MCF 10A (cell line): ENCODE results near the gene IRAK1. TPM values are rescaled to one million over a fixed set of nuclear protein-coding genes. Genes with fewer than 3 reads are reported as not detected.
A peak's percentile ranks its signal among the peaks of the same experiment; 100 is the strongest.

ENCODE experiments used
- Bru-seq: library from RNA; stranded (reverse); fragments of 400-500 nt; gene quantifications from one replicate; lab custom pipeline; 2021; lab: Mats Ljungman, UMichigan
- BruChase-seq, 2 experiments: library from RNA; stranded (reverse); fragments of 400-500 nt; gene quantifications; one replicate each; lab custom pipeline; 2021; lab: Mats Ljungman, UMichigan
- BruUV-seq: library from RNA; stranded (reverse); fragments of 400-500 nt; replicated peaks from 2 replicates; lab custom pipeline; 2021; lab: Mats Ljungman, UMichigan
- CTCF ChIA-PET: fragments of 300-600 bp; sonication (Branson Sonifier 250); formaldehyde crosslinking; extraction: SDS; loops from one replicate; lab custom pipeline; 2021; ENCODE audit warnings: antibody characterized with exemption, inconsistent platforms; lab: Yijun Ruan, JAX
- POLR2A ChIA-PET: fragments of 300-600, 350-650 bp; sonication (Branson Sonifier 250); formaldehyde crosslinking; extraction: SDS; loops from one replicate; lab custom pipeline; 2020; ENCODE audit warnings: antibody characterized with exemption, inconsistent platforms; lab: Yijun Ruan, JAX
- DNase-seq: peaks from one replicate; pipeline ENCODE4 v3.0.0-alpha.2; 2018; ENCODE audit not compliant: unreplicated experiment
- H3K27ac Mint-ChIP-seq: one replicate; pipeline ENCODE4 v1.8.0; 2022; ENCODE audit warnings: mild to moderate bottlenecking, low read depth, mixed read lengths; ENCODE audit not compliant: unreplicated experiment
- H3K27me3 Mint-ChIP-seq: one replicate; pipeline ENCODE4 v1.8.0; 2022; ENCODE audit warnings: mixed read lengths; ENCODE audit not compliant: insufficient read depth, unreplicated experiment
- H3K36me3 Mint-ChIP-seq: one replicate; pipeline ENCODE4 v1.8.0; 2022; ENCODE audit warnings: mild to moderate bottlenecking, moderate library complexity, mixed read lengths; ENCODE audit not compliant: insufficient read depth, unreplicated experiment
- H3K4me1 Mint-ChIP-seq: one replicate; pipeline ENCODE4 v1.8.0; 2022; ENCODE audit warnings: mixed read lengths; ENCODE audit not compliant: insufficient read depth, unreplicated experiment
- H3K4me3 Mint-ChIP-seq: one replicate; pipeline ENCODE4 v1.8.0; 2022; ENCODE audit warnings: mild to moderate bottlenecking, moderate library complexity, mixed read lengths; ENCODE audit not compliant: unreplicated experiment
- H3K9me3 Mint-ChIP-seq: one replicate; pipeline ENCODE4 v1.8.0; 2022; ENCODE audit warnings: mixed read lengths; ENCODE audit not compliant: unreplicated experiment
- CTCF ChIP-seq: fragments of 200-600 bp; IDR thresholded peaks from one replicate; pipeline ENCODE4 v1.8.0; 2022; ENCODE audit warnings: antibody characterized with exemption, mild to moderate bottlenecking; ENCODE audit not compliant: unreplicated experiment
- intact Hi-C: fragments of 100-400 bp; cut with micrococcal nuclease; formaldehyde crosslinking; loops from 2 replicates; pipeline ENCODE4 v1.14.1; 2022
- long read RNA-seq: library from polyadenylated mRNA; stranded (forward); transcript quantifications from one replicate; pipeline ENCODE4 v2.0.0, GENCODE V29; 2022
- total RNA-seq: library from RNA; stranded (reverse); gene quantifications from 2 replicates; pipeline ENCODE4 v1.2.3, GENCODE V29; 2022

The IRAK1 gene
- total RNA-seq (201 and 237 TPM in 2 replicates), Bru-seq, nascent RNA (percentile 84 among the genes with signal in this experiment), BruChase-seq, experiment 1, labeled RNA remaining after a 6-hour chase (percentile 95 among the genes with signal in this experiment), BruChase-seq, experiment 2, labeled RNA remaining after a 2-hour chase (percentile 90 among the genes with signal in this experiment)
- long read RNA-seq, transcript IRAK1-204 (14 exons, 2,049 nt), result minor isoform, 77 of 598 reads
- long read RNA-seq, transcript IRAK1-203 (14 exons, 3,666 nt), result major isoform, 319 of 598 reads
- long read RNA-seq, transcript IRAK1-205 (13 exons, 2,127 nt), result minor isoform, 5 of 598 reads
- long read RNA-seq, partial matches to known transcripts, result 101 of 598 reads
- long read RNA-seq, other reads (novel, unspliced or antisense), result 93 of 598 reads

DNA sequence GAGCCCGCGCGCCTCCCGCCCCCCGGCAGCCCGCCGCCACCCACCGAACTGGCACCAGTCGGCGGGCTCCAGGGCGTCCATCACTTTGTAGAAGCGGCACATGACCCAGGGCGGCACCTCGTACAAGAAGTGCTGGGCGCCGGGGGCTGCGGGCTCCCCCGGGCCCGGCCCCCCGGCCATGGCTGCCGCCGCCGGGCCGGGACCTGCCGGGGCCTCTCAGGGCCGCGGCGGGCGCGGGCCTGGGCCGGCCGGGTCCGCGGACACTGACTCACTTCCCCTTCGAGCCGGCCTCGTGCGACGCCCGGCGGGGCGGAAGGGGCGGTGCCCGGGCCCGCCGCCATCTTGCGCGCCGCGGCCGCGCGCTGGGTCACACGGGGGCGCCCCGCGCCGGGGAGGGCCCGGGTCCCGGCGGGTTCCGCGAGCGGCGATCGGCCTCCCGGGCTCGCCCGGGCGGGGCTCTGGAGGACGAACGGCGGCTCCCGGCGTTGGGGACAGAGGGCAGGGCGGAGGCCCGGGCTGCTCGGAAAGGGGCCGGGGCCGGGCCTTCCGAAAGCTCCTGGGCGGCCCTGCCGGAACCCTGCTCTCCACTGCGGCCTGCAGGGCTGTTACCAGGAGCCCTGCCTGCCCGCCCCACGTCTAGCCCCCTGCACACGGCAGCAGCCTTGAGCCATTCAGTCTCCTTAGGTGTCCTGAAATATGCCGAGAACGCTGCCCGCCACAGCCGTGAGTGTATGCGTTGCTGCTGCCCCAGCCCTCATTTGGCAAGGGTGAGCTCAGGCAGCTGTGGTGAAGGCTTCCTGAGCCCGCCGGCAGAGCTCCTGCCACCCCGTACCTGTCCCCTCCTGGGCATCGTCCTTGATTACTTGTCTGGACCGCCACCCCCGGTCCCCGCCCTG, at the start of gene IRAK1:
IRAK1 (minus strand) TSS at position 270 of the 896 bp plus-strand sequence; CDS start at position 180, 90 bp downstream.
- Mint-ChIP-seq H3K4me1 (no peaks in the 10 kb centered on the region), H3K9me3 (no peaks in the 10 kb centered on the region), H3K36me3 (peaks cover 14% of the 10 kb centered on the region), H3K27ac (peak within 1 kb of the TSS; percentile 95), H3K4me3 (peak within 1 kb of the TSS; percentile 84), H3K27me3 (peaks cover 11% of the 10 kb centered on the region)
- DNase-seq, result peak; percentile 57
- intact Hi-C loops, result no loop called here
- ChIA-PET POLR2A (interaction anchor here (0.7 to 2.3 kb wide), 10 partner anchors 8 to 478 kb away, joined by 3 to 16 read pairs (median 4); partner anchors contain the start of gene HCFC1), CTCF (interaction anchor here (0.6 to 0.7 kb wide), 4 partner anchors 36 to 107 kb away, joined by 3 to 4 read pairs (median 3); no protein-coding TSS in a partner anchor)
- BruUV-seq, result no TSS peak
- TF ChIP-seq CTCF, result no peak

- POLR2A ChIA-PET, result interaction anchor here (0.6 kb wide), 1 partner anchor 29 kb away, joined by 3 read pairs; no protein-coding TSS in a partner anchor
- H3K36me3 Mint-ChIP-seq, result no peaks in the 10 kb centered on the region
- no peak for DNase-seq
- H3K9me3 Mint-ChIP-seq, result no peaks in the 10 kb centered on the region
- TF ChIP-seq CTCF, result no peak
- CTCF ChIA-PET, result interaction anchor here (0.5 to 0.8 kb wide), 3 partner anchors 14 to 124 kb away, joined by 3 to 4 read pairs (median 3); partner anchors contain the start of gene RENBP
- peaks cover 5% of the 10 kb centered on the region for H3K4me1 Mint-ChIP-seq
- intact Hi-C loops, result no loop called here
- BruUV-seq, result no TSS peak
- no peak overlapping the region for H3K4me3 Mint-ChIP-seq
- H3K27me3 Mint-ChIP-seq, result peaks cover 21% of the 10 kb centered on the region
- H3K27ac Mint-ChIP-seq, result no peak overlapping the region
Measured at GRCh38 chrX:154068560-154068959, 48.9 kb upstream of the IRAK1 start.

GRCh38 chrX:154064637-154065435, 45.1 kb upstream of the IRAK1 start:
- ChIA-PET POLR2A (no interaction called here), CTCF (interaction anchor here (0.6 to 1.3 kb wide), 3 partner anchors 13 to 51 kb away, joined by 3 to 5 read pairs (median 3); no protein-coding TSS in a partner anchor)
- H3K4me1 Mint-ChIP-seq, result no peaks in the 10 kb centered on the region
- H3K9me3 Mint-ChIP-seq, result no peaks in the 10 kb centered on the region
- DNase-seq, result no peak
- no peak overlapping the region for H3K4me3 Mint-ChIP-seq
- intact Hi-C loops, result no loop called here
- no peak for TF ChIP-seq CTCF
- H3K27me3 Mint-ChIP-seq, result peaks cover 50% of the 10 kb centered on the region
- no peaks in the 10 kb centered on the region for H3K36me3 Mint-ChIP-seq
- no peak overlapping the region for H3K27ac Mint-ChIP-seq
- no TSS peak for BruUV-seq
